GM18526 (cell line): ENCODE results near the gene CTBS.

Experiments used
- POLR2A ChIP-seq: IDR thresholded peaks from 3 replicates; pipeline ENCODE4 v1.6.1; 2011; ENCODE audit not compliant: insufficient read length; ENCODE audit errors: extremely low read depth

CTBS gene

GRCh38 chr1:84600796-84601195 is 26.6 kb upstream of the CTBS start:
- no peak for TF ChIP-seq POLR2A

GRCh38 chr1:84598846-84599741 is 24.9 kb upstream of the CTBS start:
- no peak for TF ChIP-seq POLR2A

GRCh38 chr1:84598418-84598817 is 24.2 kb upstream of the CTBS start:
- TF ChIP-seq POLR2A, result no peak

- no peak for TF ChIP-seq POLR2A
Observed at GRCh38 chr1:84597011-84597410, 22.8 kb upstream of the CTBS start.

GRCh38 chr1:84587099-84587498 is 12.9 kb upstream of the CTBS start:
- no peak for TF ChIP-seq POLR2A

- TF ChIP-seq POLR2A, result no peak
Observed at GRCh38 chr1:84585803-84586202, 11.6 kb upstream of the CTBS start.

- no peak for TF ChIP-seq POLR2A
Observed at GRCh38 chr1:84584126-84584525, 9.9 kb upstream of the CTBS start.

GRCh38 chr1:84583648-84584047 is 9.4 kb upstream of the CTBS start:
- no peak for TF ChIP-seq POLR2A

- TF ChIP-seq POLR2A, result no peak
Observed at GRCh38 chr1:84582802-84583587, 8.8 kb upstream of the CTBS start.

GRCh38 chr1:84581648-84582047 is 7.4 kb upstream of the CTBS start:
- no peak for TF ChIP-seq POLR2A

- no peak for TF ChIP-seq POLR2A
Observed at GRCh38 chr1:84574936-84575335, 696 bp upstream of the CTBS start.

GRCh38 chr1:84573481-84573966 is 716 bp downstream of the CTBS start:
- TF ChIP-seq POLR2A, result no peak

- TF ChIP-seq POLR2A, result no peak
Observed at GRCh38 chr1:84571150-84571535, 3.1 kb downstream of the CTBS start.

- TF ChIP-seq POLR2A, result no peak
Observed at GRCh38 chr1:84570436-84571149, 3.6 kb downstream of the CTBS start.

GRCh38 chr1:84569216-84569615 is 5.0 kb downstream of the CTBS start:
- no peak for TF ChIP-seq POLR2A
